Esophagus muscularis mucosa (tissue), 4 donors: ENCODE data around the gene FBXO46.

Experiments used
- EP300 ChIP-seq: sonication (generic); formaldehyde crosslinking; IDR thresholded peaks from one replicate; pipeline ENCODE4 v1.6.1; 2017; ENCODE audit warnings: antibody characterized with exemption
- POLR2A ChIP-seq: fragments of 450-650 bp; IDR thresholded peaks from one replicate; pipeline ENCODE4 v1.6.1; 2017; ENCODE audit warnings: antibody characterized with exemption, moderate library complexity, mild to moderate bottlenecking, low read depth
- TF ChIP-seq, protein P1 (sequence below), 3 experiments: fragments of 200-600 bp in 2 of 3; fragments of 450-650 bp in 1 of 3; sonication (generic) in 2 of 3; IDR thresholded peaks; one replicate each; pipeline ENCODE4 v1.5.1; 2017 to 2019; ENCODE audit warnings: antibody characterized with exemption in 3 of 3, mild to moderate bottlenecking in 2 of 3, moderate library complexity in 1 of 3

GRCh38 chr19:45730368-45731288 lies at the start of gene FBXO46:
- TF ChIP-seq, protein P1, sequence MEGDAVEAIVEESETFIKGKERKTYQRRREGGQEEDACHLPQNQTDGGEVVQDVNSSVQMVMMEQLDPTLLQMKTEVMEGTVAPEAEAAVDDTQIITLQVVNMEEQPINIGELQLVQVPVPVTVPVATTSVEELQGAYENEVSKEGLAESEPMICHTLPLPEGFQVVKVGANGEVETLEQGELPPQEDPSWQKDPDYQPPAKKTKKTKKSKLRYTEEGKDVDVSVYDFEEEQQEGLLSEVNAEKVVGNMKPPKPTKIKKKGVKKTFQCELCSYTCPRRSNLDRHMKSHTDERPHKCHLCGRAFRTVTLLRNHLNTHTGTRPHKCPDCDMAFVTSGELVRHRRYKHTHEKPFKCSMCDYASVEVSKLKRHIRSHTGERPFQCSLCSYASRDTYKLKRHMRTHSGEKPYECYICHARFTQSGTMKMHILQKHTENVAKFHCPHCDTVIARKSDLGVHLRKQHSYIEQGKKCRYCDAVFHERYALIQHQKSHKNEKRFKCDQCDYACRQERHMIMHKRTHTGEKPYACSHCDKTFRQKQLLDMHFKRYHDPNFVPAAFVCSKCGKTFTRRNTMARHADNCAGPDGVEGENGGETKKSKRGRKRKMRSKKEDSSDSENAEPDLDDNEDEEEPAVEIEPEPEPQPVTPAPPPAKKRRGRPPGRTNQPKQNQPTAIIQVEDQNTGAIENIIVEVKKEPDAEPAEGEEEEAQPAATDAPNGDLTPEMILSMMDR (IDR thresholded peaks at IDR 0.05), result peak in 1 of 3 experiments; percentile 28
- TF ChIP-seq EP300, result no peak
- peak; percentile 63 for TF ChIP-seq POLR2A
